ENCODE results near the gene SLC5A10.
"Not testable (repeated sequence)": the region's sequence is repeated elsewhere in the genome, so short reads cannot be mapped to it uniquely, and the experiment has no call there.

SLC5A10 gene

DNA sequence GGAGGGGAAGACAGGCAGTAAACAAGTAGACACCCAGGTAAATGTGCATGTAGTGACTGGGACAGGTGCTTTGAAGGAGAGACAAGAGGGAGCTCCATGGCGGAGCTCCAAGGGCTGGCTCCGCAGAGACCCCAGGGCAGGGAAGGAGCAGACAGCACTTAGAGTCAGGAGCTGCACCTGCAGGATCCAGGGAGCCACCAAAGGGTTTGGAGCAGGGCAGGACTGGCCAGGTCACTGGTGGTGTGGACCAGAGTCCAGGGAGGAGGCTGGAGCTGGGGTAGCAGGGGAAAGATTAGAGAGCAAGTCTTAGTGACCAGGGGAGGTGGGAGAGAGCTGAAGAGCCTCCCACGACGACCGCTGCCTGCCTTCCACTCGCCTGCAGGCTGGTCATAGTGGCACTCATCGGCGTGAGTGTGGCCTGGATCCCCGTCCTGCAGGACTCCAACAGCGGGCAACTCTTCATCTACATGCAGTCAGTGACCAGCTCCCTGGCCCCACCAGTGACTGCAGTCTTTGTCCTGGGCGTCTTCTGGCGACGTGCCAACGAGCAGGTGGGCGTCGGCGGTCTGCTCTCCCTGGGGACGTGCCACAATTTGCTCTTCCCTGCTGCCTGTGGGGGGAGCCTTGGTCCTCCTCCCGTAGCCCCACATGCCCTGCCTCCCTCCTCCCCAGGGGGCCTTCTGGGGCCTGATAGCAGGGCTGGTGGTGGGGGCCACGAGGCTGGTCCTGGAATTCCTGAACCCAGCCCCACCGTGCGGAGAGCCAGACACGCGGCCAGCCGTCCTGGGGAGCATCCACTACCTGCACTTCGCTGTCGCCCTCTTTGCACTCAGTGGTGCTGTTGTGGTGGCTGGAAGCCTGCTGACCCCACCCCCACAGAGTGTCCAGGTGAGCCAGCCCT is 67.3 kb downstream of the SLC5A10 start:
- DNase-seq (ENCODE audit: low spot score): no peak

DNA sequence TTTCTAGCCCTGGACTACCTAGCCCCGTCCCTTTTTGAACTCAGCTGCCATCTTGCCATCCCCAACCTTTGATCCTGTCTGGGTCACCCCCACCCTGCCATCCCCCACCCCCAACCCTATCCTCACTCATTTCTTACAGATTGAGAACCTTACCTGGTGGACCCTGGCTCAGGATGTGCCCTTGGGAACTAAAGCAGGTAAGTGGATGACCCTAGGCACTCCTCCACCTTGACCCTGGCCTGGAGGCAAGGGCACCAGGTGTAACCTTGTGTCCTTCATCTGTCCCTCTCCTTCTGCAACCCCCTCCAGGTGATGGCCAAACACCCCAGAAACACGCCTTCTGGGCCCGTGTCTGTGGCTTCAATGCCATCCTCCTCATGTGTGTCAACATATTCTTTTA is 68.1 kb downstream of the SLC5A10 start:
- DNase-seq (ENCODE audit: low spot score): no peak

DNA sequence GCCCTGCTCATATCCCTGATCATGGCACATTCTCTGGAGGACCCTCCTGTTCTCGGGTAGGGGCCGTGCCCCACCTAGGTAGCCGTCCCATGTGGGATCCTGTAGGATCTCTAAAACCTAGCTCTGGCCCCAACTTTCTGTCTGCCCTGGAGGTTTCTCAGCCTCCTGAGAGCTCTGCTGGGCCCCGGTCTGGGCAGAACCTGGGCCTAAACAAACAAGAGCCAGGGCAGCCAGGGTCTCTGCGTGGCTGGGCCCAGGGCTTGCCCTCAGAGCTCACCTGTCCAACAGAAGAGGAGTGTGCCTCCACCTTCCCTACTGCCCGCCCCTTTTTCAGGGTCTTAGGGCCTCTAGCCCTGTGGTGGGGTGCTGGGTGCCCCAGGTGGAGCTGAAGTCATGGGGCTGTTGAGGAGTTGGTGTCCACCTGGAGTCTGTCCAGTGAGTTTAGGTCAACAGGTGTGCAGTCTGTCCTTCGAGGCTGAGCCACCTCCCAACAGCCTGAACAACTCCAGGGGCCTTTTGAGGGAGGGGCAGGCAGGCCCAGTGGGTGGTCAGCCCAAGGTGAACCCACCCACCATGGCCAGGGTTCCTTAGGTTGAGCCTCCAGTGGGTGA is 69.2 kb downstream of the SLC5A10 start:
- not testable (repeated sequence) for DNase-seq (ENCODE audit: low spot score)

DNA sequence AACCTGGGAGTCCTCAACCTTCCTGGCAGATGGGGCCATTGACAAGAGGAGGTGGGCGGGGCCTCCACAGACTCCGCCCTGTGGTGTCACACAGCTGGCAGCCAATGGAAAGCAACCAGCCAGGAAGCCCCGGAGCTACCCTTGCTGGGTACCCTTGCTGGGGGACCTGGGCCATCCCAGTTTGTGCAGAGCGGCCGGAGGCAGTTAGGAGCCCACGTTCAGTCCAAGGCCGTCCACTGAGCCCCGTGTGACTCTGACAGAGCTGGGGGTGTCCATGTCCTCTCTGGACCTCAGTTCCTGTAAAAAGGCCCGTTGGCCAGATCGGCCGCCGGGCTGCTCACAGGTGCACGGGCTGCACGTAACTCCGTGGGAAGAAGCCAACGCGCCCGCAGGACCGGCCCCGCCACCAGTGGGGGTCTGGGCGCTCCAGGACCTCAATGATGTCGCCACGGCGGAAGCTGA is 69.7 kb downstream of the SLC5A10 start:
- no peak for DNase-seq (ENCODE audit: low spot score)

DNA sequence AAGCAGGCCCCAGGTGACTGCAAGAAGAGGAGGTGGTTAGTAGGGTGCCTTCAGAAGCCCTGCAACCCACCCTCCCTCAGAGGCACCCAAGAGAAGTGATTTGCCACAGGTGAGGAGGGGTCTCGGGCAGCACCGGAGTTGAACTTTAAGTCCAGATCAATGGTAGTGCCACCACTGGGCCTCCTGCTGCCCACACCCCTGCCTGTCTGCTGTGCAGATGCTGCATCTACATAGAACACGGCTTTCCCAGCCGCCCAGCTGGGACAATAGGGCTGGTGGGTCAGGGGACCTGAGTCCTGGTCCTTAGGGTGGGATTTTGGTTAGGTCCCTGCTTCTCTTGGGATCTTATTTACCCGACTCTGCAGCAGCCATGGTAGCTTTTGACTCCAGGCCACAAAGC is 70.2 kb downstream of the SLC5A10 start:
- DNase-seq (ENCODE audit: low spot score): no peak

DNA sequence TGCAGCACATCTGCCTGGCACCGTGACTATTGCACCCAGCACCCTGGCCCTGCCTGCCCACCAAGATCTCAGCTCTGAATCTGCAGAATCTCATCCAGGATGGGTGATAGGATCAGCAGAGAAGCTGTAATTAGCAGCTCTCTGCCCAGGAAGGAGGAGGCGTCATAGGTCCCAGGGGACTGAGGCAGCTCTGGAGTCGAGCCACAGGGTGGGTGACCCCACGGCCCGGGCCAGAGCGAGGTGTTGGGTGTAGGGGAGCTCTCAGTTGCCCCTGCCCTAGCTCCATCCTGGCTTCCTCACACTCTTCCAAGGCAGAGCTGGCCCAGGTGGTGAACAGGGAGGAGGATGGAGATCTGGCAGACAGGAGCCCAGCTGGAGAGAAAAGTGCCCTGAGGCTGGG is 70.8 kb downstream of the SLC5A10 start:
- DNase-seq (ENCODE audit: low spot score): no peak

DNA sequence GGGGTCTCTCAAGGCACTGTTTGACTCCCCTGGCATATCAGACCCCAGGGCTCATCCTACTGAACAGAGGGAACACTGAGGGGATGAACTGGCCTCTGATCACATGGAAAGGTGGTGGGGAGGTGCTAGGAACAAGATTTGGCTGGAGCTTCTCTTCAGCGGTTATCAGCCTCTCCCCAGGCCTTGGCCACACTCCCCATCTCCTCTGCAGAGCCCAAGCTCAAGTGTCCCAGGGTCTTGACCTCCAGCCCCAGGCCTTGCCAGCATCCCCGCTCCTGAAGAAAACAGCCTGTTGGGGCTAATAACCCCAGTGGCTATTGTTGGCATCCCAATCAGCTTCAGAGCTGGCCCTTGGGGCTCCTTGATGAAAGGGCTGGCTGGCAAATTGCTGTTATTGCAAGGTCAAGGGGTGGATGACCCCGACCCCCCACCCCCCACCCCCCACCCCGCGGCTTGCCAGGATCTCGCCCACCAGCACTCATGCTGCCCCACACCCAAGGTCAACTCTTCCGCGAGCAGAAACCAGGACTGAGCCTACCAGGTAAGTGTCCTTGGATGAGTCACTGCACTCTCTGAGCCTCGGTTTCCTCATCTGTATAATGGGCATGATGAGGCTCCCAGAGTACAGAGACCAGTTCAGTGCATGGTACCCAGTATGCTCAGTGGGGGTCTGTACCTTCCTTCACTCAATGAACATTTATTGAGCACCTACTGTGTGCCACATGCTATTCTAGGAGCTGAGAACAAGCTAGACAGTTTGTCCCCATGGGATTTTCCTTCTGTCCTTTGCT is 71.4 kb downstream of the SLC5A10 start:
- DNase-seq (ENCODE audit: low spot score): no peak

DNA sequence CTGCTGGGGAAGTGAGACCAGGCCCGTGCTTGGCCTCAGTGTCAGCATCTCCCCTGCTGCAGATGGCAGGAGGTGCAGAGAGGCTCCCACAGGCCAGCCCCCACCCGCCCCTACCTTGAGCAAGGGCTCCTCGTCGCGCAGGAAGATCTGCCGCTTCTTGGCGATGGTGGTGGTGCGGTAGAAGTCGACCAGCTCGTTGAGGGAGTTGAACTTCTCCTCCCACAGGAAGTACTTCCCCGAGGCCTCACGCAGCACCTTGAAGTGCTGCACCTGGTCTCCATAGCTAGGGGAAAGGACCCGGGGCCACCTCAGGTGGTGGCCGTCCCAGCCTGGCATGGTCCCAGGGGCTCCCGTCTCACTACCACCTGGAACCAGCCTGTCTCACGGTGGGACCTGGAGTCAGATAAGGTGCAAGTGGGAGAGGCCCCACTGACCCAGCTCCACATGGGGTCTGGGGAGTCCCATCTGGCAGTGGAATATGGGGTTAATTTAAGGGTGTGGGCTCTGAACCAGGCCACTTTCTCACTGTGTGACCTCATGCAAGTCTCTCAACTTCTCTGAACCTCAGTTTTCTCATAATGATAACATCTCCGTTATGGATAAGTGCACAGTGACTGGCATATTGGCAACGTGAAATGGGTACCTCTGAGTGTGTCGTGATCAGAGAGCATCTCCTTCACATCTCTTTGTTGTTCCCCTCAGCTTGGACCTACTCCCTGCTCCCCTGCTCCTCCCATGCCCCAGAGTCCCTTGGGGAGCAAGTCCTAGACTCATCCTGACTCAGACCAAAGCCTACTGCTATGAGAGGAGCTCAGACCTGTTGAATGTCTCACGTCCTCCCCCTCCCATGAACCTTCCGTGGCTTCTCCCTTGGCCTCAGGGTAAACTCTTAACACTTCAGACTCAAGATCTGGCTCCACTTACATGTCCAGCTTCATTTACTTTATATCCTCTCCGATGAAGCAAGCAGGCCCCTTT is 72.4 kb downstream of the SLC5A10 start:
- DNase-seq (ENCODE audit: low spot score): no peak

DNA sequence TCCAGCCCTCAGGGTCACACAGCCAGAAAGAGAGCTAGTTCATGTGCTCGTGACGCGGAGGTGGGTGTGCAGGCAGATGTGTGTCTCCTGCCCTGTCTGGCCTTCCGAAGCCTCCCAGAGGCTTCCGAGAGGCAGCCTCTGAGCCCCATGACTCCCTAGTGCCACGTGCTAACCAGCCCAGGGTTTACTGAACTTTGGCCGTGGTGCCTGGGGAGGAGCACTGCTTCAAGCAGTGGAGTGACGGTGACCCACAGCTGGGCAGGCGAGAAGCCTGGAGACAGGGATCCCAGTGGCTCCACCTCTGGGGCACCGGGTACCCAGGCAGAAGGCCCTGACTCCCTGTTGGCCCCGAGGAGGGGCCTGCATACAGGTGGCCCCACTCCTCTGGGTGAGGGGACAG is 76.7 kb downstream of the SLC5A10 start:
- not testable (repeated sequence) for DNase-seq (ENCODE audit: low spot score)

DNA sequence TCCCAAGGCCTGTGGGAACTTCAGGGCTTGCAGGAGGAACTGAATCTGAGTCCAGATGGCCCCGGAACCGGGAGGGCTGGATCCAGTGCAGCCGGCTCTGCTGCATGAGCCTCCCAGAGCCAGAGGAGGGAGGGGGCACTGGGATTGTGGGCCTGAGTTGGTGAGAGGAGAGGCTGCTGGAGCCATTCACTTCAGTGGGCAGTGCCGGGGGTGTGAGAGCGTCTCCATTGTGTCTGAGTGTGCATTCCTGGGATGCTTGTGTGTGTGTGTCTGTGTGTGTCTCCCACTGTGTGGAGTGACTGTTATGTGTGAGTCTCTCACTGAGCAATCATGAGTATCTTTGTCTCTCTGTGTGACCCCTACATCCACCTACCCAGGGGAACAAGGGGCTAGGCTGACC is 77.8 kb downstream of the SLC5A10 start:
- DNase-seq (ENCODE audit: low spot score): not testable (repeated sequence)

DNA sequence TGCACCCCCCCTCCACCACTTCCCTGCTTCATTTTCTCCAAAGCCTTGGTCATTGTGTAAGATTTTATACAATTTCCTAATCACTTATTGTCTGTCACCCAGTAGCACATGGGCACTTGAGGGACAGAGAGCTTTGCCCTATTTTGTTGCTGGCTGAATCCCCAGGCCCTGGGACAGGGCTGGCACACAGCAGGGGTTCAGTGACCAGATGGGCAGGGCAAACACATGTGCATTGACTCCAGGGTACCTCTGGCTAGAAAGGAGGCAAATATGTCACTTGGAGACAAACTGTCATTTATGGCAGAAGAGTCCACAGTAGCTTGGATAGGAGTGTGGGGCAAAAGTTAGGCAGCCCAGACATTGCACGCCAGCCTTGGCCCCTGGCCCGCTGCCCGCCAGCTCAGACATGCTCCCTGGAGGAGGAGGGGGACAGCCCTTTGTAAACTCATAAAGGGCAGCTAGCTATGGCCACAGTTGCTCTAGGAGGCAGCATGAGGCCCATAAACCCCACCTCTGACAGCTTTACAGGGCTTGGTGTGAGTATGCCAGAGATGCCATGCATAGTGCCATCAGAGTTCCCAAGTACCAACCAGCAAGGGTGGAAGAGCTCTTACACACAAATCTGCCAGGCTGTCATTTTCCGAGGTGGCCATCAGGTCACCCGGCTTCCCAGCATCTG is 78.9 kb downstream of the SLC5A10 start:
- DNase-seq (ENCODE audit: low spot score): not testable (repeated sequence)

DNA sequence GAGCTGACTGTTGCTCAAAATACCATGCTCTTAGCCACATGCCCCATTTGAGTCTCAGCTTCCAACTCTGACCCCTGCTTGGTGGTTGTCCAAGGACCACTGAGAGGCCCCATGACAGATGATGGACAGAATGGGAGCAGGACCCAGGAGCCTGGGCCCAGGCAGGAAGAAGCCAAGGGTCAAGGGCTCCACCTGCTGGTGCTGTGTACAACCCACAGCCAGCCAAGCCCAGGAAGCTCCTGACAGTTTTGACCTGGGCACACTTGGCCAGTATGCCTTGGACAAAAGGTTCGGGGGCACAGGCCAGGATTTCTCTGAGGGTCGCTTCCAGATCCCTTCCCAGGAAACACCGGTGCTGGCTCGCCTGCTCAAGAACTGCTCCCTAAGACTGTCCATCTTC is 79.8 kb downstream of the SLC5A10 start:
- not testable (repeated sequence) for DNase-seq (ENCODE audit: low spot score)

DNA sequence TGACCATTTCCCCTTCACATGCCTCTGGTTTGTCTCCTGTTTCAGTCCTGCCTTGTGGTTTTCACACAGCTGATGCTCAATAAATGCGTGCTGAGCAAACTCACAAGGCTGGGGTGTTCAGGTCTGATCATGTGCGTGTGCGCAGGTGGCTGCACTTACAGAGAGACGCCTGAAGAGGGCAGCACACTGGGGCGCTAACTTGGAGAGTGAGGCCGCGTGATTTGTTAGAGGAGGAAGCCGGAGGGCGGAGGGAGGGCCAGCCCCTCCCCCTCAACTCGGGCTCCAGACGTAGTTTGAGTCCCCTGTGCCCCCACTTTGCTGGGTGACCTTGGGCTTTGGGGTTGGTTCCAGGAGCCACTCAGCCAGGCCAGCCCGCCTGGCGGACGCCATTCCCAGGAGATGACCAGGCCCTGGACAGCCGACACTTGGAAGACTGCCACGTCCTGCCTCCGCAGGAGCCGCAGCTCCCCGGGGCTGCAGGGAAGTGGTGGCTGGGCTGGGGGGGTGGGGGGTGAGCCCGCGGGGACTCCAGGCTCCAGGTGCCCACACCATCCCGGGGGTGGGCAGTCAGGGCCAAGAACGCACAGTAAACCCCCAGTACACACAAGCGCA is 80.5 kb downstream of the SLC5A10 start:
- not testable (repeated sequence) for DNase-seq (ENCODE audit: low spot score)

DNA sequence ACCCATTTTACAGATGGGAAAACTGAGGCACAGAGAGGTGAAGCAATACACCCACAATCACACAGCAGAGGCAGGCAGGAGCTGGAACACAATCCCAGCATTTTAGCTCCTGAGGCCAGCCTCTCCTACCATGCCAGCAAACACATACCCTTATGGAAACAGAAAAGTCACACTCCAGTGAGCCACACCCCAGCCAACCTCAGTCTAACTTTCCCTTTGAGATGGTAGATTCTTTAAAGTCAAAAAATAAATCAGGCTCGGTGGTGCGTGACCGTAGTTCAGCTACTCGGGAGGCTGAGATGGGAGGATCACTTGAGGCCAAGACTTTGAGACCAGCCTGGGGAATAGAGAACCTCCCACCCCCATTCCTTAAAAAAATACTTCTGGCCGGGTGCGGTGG is 84.2 kb downstream of the SLC5A10 start:
- DNase-seq (ENCODE audit: low spot score): not testable (repeated sequence)

DNA sequence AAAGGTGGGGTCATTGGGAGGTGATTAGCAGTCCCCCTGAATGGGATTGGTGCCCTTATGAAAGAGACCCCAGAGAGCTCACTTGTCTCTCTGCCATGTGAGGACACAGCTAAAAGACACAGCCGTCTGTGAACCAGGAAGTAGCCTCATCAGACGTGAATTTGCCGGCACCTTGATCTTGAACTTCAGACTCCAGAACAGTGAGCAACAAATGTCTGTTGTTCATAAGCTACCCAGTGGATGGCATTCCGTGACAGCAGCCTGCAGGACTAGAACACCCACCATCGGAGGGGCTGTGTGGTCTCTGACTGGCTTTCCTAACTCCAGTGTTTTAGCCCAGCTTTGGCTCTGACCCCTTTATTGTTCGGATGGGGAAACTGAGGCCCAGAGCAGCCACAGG is 85.6 kb downstream of the SLC5A10 start:
- not testable (repeated sequence) for DNase-seq (ENCODE audit: low spot score)

DNA sequence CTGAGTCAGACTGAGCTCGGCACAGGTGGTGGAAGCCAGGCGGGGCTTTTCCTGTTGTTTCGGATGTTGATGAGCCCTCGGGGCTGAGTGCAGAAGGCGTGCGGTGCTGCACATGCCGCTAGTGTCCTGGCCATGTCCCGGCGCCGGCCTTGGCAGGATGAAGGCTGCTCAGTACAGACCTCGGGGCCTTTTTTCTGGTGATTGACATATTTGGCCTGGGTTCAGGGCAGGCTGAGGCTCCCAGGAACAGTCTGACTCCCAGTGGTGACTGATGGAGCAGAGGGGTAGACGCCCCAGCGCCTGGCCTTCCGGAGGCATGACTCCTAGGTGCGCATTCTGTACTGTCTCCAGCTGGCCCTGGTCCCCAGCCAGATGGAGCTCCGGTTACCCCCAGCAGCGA is 86.0 kb downstream of the SLC5A10 start:
- DNase-seq (ENCODE audit: low spot score): not testable (repeated sequence)

DNA sequence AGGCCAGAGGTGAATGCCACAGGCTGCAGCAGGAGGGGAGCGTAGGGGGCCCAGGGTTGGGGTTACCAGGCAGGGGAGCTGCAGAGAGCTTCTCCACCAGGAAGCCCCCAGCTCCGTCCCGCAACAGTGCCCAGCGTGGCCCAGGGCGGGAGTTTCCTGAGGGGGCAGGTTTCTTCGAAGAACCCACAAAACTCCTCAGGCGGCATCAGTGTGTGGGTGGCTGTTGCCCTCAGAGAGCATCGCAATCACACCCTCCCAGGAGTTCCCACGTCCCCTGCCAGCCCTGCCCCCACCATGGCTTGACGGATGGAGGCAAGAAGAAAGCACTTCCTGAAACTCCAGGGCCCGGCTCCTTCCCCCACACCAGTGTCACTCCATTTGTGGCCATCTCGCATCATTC is 86.8 kb downstream of the SLC5A10 start:
- DNase-seq (ENCODE audit: low spot score): not testable (repeated sequence)

DNA sequence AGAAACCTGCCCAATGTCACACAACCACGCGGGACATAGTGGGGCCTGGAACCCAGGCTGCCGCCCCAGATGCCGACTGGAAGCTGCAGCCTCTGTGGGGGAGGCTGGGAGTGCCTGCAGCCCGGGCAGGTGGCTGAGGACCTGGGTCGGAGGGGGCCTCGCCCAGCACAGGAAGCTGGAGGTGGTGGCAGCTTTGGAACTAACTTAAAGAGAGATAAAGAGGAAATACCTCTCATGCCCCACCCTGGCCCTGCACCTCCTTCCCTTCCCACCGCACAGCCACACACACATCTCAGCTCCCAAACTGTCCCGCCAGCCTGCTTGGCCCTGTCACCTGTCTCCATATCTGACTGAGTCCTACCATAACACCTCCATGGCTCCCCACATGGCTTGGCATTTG is 88.4 kb downstream of the SLC5A10 start:
- not testable (repeated sequence) for DNase-seq (ENCODE audit: low spot score)

DNA sequence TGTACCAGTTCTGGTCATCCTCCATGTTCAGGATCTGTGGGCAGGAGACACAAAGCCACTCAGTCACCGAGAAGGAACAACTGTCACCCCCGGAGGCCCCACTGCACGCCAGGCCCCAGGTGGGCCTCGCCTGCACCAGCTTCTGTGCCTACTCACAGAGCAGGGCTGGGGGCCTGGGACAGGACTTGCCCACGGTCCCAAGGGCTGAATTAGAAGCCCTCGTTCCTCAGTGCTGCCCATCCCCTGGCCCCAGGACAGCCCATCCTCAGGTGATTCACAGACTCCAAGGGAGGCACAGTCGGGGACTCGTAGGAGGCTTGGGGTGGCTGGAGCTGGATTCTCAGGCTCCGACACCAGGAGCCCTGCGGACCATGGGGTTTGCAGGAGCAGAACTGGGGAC is 89.9 kb downstream of the SLC5A10 start:
- not testable (repeated sequence) for DNase-seq (ENCODE audit: low spot score)

DNA sequence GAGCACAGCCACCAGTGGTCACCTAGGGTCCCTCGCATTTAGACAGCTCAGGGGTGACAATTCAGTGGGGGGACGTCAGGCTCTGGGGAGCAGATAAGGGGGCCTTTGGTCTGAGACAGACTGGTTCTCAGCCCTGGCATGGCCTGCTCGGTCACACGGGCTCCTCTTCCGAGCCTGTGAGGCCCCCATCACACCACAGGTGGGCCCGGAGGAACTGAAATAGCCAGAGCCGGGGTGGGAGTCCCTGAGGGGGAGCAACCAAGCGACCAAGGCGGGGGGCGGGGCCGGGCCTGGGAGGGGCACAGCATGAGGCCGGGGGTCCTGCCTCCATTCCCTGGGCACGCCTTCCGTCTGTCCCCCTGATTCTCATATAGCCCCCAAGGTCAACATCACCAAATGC is 90.4 kb downstream of the SLC5A10 start:
- DNase-seq (ENCODE audit: low spot score): not testable (repeated sequence)

All from AG08396 (cell line).